Measurements from ENCODE around the gene CAV2.

GRCh38 chr7:116512520-116513188 is 13.1 kb downstream of the CAV2 start:
- TF ChIP-seq CTCF (IDR thresholded peaks at IDR 0.05) (no peak), EP300 (IDR thresholded peaks at IDR 0.05) (no peak), POLR2A (IDR thresholded peaks at IDR 0.05) (no peak), POLR2AphosphoS5 (IDR thresholded peaks at IDR 0.05) (no peak)

Data from upper lobe of left lung (tissue), 4 donors.